D721Med (cell line): ENCODE measurements around the gene NKAIN2.
"Not testable (repeated sequence)": the region's sequence is repeated elsewhere in the genome, so short reads cannot be mapped to it uniquely, and the experiment has no call there.

Source experiments
- DNase-seq: peaks from one replicate; pipeline ENCODE4 v3.0.0; 2011; ENCODE audit warnings: low spot score; ENCODE audit not compliant: insufficient read length
- FAIRE-seq: peaks from 2 replicates; lab custom pipeline; 2011; peaks lifted over from hg19 to GRCh38; lab: Jason Lieb, UNC
- TF ChIP-seq, protein P1 (sequence below): IDR thresholded peaks from 2 replicates; pipeline ENCODE4 v1.5.1; 2012; ENCODE audit warnings: mild to moderate bottlenecking, control low read depth; ENCODE audit not compliant: insufficient read depth; ENCODE audit errors: missing control alignments

Gene NKAIN2

DNA sequence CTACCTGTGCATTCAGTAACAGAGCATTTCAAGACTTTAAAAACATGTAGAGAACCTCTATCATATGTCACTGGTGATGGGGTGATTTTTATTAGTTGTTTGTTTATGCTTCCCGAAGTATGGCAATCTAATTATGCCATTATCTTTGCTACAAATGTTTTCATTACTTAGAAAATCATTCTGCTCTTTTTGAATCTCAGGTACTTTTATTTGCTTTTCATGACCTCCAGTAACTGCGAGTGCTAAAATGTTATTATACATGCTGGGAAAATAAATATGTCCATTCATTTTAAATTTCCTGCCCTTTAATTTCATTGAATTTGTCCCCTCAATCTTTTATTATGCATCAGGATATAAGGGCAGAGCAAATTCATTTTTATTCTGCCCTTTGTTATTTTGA, 515.7 kb downstream of the NKAIN2 start:
- no peak for DNase-seq
- TF ChIP-seq, protein P1, sequence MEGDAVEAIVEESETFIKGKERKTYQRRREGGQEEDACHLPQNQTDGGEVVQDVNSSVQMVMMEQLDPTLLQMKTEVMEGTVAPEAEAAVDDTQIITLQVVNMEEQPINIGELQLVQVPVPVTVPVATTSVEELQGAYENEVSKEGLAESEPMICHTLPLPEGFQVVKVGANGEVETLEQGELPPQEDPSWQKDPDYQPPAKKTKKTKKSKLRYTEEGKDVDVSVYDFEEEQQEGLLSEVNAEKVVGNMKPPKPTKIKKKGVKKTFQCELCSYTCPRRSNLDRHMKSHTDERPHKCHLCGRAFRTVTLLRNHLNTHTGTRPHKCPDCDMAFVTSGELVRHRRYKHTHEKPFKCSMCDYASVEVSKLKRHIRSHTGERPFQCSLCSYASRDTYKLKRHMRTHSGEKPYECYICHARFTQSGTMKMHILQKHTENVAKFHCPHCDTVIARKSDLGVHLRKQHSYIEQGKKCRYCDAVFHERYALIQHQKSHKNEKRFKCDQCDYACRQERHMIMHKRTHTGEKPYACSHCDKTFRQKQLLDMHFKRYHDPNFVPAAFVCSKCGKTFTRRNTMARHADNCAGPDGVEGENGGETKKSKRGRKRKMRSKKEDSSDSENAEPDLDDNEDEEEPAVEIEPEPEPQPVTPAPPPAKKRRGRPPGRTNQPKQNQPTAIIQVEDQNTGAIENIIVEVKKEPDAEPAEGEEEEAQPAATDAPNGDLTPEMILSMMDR, result no peak
- FAIRE-seq, result no peak

DNA sequence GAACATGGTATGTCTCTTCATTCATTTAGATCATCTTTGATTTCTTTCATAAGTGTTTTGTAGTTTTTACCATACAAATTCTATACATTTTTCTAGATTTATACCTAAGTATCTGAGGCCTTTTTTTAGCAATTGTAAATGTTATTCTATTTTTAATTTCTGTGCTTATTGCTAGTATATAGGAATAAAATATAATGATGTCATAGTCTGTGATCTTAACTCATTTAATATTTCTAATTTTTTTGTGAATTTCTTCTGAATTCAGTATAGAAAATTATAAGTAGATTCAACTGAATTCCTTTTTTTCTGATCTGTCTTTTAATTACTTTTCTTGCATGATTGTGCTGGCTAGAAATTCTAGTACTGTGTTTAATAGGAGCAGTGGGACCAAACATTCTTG, 520.6 kb downstream of the NKAIN2 start:
- no peak for FAIRE-seq
- TF ChIP-seq, protein P1, result no peak
- no peak for DNase-seq

DNA sequence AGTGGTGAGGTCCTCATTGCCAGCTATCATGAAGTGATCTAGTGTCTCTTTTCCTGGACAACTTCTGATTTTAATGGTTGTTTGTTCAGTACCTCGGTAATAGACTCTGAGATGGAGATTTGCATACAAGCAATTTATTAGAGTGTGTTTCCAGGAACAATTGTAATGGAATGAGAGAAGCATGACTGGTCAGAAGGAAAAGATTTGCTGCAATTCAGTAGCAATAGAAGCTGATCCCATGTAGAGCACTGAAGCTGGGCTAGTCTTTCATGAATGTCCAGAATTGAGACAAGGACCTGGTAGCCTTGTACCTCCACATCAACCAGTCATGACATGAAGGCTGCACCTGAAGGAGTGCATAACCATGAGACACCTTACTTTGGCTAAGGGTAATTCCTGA, 526.5 kb downstream of the NKAIN2 start:
- TF ChIP-seq, protein P1, result no peak
- FAIRE-seq, result no peak
- DNase-seq, result no peak

DNA sequence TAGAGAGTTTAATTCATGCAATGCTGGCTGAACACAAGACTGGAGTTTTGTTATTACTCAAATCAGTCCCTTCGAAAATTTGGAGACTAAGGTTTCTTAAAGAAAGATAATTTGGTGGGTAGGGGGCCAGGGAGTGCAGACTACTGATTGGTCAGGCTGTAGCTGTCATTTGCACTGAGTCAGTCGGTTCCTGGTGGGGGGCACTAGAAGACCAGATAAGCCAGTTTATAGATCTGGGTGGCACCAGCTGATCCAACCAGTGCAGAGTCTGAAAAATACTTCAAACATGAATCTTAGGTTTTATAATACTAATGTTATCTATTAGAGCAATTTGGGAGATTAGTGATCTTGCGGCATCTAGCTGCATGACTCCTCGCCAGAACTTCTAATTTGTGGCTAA, 530.7 kb downstream of the NKAIN2 start:
- TF ChIP-seq, protein P1, result no peak
- FAIRE-seq (no peak), DNase-seq (no peak)

DNA sequence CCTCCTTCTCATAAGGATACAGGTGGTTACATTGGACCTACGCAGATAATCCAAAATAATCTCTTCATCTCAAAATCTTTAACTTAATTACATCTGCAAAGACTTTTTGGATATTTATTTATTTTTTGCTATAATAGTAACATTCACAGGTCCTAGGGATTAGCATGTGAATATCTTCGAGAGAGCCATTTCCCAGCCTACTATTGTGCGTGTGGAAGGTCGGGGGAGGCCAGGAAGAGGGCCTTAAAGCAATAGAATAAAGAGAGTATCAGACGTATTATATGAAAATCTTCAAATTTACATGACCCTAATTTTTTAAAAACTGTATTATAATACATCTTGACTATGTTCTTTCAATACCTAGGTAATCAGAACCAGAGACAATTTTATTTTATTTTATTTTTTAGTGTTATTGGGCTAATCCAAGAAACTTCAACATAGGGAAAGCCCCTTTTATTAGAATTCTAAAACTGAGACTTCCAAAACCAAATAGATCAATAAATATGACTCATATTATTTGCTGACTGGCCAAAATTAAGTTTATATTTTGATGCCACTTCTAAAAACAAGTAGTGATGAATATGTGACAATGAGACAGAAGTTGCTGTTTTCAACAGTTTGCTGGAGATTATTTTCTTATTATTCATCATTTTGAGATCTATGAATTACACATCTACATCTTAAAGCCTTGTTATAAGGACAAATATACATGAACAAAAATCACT, 536.1 kb downstream of the NKAIN2 start:
- FAIRE-seq (no peak), DNase-seq (no peak)
- TF ChIP-seq, protein P1, result no peak

DNA sequence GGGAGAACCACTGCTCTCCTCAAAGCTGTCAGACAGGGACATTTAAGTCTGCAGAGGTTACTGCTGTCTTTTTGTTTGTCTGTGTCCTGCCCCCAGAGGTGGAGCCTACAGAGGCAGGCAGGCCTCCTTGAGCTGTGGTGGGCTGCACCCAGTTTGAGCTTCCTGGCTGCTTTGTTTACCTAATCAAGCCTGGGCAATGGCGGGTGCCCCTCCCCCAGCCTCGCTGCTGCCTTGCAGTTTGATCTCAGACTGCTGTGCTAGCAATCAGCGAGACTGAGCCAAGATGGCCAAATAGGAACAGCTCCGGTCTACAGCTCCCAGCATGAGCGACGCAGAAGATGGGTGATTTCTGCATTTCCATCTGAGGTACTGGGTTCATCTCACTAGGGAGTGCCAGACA, 544.7 kb downstream of the NKAIN2 start:
- not testable (repeated sequence) for FAIRE-seq, DNase-seq

DNA sequence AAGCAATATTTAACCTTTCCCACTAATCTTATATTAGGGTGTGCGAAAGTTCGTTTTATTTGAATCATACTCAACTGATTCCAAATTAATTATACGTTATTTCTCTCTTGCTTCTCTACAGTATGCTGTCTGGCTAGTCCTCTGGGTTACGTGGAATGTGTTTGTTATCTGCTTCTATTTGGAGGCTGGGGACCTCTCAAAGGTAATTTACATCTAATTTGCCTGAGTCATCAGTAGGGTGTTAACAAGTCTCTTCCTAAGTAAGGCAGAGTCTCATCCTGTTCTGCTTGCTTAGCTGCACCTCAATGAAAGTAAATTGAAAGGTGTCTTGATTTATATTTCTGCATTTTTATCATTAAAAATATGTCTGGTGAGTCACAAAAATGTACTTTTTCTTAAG, 551.5 kb downstream of the NKAIN2 start:
- TF ChIP-seq, protein P1, result no peak
- DNase-seq (no peak), FAIRE-seq (no peak)
